Spleen (tissue), 7 donors: ENCODE data around the gene CLASRP.

Experiments
- POLR2A ChIP-seq, 3 donors: fragments of 450-650 bp; IDR thresholded peaks; one replicate each; pipeline ENCODE4 v1.5.1; 2017; ENCODE audit warnings: antibody characterized with exemption in 3 of 3, mild to moderate bottlenecking in 1 of 3
- TF ChIP-seq, protein P1 (sequence below), 11 experiments: fragments of 200-600 bp in 7 of 11; fragments of 450-650 bp in 4 of 11; sonication (generic) in 4 of 11; IDR thresholded peaks in 8 of 11; conservative IDR thresholded peaks in 3 of 11; 1 replicate in 7 of 11; 2 replicates in 4 of 11; pipeline versions ENCODE4 v1.4.0 to v1.8.0; 2016 to 2021; ENCODE audit warnings: antibody characterized with exemption in 11 of 11, inconsistent platforms in 4 of 11, mild to moderate bottlenecking in 1 of 11
- donor health status: DM: no; HTN: no; CAD: no; lungs with moderate emphysema.
- donor health status: DM: no; HTN: no; CAD: no.
- donor health status: DM: no; HTN: no; CAD: no.

DNA sequence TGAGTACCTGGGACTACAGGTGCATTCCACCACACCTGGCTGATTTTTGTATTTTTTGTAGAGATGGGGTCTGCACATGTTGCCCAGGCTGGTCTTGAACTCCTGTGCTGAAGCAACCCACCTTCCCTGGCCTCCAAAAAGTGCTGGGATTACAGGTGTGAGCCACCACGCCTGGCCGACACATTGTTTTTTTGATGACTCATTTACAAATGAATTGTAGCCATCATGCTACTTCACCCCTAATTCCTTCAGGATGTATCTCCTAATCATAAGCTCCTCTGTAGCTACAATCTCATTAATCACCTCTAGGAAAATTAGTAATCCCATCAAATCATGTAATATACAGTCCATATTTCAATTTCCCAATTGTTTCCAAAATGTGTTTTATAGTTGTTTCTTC lies 19.7 kb upstream of the CLASRP start:
- TF ChIP-seq, protein P1, sequence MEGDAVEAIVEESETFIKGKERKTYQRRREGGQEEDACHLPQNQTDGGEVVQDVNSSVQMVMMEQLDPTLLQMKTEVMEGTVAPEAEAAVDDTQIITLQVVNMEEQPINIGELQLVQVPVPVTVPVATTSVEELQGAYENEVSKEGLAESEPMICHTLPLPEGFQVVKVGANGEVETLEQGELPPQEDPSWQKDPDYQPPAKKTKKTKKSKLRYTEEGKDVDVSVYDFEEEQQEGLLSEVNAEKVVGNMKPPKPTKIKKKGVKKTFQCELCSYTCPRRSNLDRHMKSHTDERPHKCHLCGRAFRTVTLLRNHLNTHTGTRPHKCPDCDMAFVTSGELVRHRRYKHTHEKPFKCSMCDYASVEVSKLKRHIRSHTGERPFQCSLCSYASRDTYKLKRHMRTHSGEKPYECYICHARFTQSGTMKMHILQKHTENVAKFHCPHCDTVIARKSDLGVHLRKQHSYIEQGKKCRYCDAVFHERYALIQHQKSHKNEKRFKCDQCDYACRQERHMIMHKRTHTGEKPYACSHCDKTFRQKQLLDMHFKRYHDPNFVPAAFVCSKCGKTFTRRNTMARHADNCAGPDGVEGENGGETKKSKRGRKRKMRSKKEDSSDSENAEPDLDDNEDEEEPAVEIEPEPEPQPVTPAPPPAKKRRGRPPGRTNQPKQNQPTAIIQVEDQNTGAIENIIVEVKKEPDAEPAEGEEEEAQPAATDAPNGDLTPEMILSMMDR (IDR thresholded peaks at IDR 0.05 in 8 of 11, conservative IDR thresholded peaks at IDR 0.05 in 3 of 11): no peak
- TF ChIP-seq POLR2A (IDR thresholded peaks at IDR 0.05): no peak
